Measurements from ENCODE around the gene SFMBT2.
A peak's percentile ranks its signal among the peaks of the same experiment; 100 is the strongest.

The SFMBT2 gene

DNA sequence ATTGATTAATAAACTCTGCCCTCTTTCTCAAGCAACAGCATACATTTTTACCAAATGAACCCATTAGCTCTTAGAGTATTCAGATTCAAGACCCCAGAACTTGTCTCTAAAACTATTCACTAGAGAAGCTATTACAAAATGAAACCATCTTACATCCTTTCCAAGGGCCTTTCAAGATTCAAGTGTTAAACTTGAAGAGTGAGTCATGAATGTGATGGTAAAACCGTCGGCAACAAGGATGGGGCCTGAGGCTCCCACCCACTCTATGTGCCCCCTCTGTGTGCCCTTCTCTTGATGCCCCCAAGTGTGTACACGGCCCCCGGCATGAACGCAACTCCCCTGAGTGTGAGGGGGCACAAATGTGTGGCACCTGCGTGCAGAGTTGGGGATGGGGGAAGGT, 46.4 kb downstream of the SFMBT2 start:
- no peak for DNase-seq (ENCODE audit: low read depth)

DNA sequence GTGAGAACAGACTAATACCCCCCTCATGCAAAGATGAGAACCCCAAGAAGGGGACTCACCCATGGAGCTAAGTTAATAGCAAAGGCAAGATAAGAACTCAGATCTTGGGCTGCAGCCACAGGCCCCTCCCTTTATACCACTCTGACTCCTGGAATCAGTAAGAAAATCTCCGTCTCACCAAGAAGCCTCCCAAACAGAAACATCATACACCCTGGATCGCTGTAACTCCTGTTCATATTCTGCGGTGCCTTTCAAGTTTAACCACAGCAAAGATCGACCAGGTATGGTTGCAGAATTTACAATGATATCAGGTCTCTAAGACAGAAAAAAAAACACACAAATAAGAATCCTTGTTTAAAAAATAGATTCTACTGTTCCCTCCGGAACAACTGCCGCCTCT, 47.1 kb downstream of the SFMBT2 start:
- no peak for DNase-seq (ENCODE audit: low read depth)

DNA sequence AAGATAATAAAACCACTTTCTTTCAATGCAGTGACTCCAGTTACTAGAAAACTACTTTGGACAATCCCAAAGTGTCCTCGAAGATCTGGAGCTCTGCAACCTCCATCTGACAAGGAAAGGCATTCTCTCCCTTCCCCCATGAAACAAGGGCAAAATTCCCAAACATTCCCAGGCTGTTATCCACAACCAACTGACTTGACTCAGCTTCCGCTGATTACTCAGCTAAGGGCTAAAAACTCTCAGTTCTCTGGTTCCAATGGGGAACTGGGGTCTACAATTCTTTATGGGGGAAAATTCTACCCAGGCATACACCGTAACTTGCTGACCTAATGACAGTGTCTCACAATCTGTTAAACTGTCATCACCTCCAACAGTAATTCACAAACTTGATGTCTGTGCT, 48.4 kb downstream of the SFMBT2 start:
- no peak for DNase-seq (ENCODE audit: low read depth)

DNA sequence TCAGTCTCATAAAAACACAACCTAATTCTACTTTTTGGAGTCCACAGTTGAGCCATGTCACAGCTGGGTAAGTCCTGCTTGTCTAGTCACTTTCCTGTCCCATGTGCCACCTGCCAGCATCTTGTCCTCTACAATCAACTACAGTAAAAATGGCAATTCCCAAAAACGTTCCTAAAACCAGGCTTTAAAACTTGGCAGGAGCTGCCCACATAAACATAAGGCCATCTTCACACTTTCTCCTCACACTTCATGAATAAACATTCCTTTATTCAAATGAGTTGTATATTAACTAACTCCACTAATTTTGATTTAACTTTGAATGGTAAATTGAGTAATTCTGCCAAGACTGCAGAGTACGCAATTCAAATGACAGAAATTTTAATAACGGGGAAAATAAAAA, 49.5 kb downstream of the SFMBT2 start:
- DNase-seq (ENCODE audit: low read depth), result no peak

DNA sequence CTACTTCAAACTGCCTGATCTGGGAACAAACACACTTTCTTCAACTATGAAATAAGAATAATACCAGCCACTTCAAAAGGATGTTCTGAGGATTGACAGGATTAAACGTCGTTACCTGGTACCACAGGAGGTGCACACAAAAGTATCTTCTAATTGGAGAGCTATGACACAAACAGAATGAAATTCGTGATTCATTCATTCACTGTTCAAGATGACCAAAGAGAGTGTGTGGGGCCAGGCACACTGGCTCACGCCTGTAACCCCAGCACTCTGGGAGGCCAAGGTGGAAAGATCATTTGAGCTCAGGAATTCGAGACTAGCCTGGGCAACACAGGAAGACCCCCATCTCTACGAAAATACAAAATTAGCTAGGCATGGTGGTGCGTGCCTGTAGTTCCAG, 50.9 kb downstream of the SFMBT2 start:
- no peak for DNase-seq (ENCODE audit: low read depth)

DNA sequence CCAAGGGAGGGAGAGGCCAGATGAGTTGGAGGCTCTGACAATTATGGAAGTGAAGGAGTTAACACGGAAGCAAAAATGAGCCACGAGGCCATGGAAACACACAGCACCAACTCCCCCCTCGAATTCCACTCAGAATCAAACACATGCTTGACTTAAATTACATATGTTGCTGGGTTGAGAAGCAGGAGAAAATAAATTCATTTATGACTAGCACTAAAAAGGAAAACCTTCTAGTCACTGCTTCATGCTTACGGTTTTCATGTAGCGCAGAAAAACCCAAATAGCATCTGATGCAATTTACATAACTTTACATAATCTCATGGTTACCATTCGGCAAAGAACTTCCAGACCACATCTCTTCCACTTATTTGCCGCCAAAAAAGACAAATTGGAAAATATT, 51.5 kb downstream of the SFMBT2 start:
- no peak for DNase-seq (ENCODE audit: low read depth)

DNA sequence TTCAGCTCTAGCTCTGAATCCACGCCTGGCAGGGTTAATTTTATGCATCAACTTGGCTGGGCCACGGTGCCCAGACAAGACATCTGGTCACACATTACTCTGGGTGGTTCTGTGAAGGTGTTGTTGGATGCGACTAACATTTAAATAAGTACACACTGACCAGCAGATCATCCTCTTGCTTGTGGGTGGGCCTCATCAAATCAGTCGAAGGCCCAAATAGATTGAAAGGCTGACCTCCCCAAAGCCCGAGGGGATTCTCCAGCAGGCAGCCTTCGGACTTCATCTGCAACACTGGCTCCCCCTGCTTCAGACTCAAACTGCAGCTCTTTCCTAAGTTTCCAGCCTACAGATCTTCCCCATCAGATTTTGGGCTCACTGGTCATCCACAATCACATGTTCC, 53.6 kb downstream of the SFMBT2 start:
- no peak for DNase-seq (ENCODE audit: low read depth)

DNA sequence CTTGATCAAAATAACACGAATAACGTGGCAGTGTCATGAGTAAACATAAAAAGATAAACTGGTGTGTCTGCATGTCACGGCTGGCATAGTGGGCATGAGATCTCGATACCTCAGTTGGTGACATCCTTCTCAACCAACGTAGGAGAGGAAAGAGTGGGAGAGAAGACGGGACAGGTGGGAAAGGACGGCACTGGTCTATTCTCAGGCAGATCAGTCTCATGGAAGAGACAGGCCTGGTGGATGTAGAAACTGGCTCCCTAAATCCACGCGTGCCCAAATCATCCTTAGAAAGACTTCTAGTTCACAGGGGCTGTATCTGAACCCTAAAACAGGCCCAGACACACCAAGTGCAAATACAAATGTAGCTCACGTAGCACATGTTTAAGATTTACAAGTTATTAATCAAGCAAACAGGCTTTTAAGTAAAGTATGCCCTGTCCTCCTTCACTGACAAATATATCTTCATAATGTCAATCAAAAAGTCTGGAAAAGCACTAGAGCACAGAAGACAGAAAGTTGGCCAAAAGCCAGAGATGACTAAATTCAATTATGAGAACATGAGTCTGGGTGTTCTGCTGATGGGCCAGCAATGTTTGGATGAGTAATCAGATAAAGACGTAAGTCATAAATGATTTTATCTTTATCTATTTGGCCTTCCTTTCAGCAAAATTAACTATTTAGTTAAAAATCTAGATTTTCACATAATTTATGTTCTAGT, 56.3 kb downstream of the SFMBT2 start:
- peak; percentile 23 for DNase-seq (ENCODE audit: low read depth)

DNA sequence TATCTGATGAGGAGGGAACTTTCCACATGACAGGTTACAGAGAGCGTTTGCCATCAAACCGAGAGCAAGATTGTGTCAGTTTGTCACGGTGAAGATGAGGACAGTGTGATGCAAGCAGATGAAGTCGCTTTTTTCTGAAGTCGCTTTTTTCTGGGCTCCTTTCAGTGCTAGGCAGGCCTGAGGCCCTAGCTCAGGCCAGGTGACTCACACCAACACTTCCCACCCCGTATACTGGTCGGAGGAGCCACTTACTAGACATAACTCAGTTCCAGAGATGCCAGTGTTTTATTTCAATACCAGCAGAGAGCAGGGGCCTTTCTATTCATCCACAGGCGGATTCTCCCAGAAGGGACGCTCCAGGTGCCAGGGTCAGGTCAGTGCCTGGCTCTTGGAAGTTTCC, 58.9 kb downstream of the SFMBT2 start:
- DNase-seq (ENCODE audit: low read depth), result no peak

DNA sequence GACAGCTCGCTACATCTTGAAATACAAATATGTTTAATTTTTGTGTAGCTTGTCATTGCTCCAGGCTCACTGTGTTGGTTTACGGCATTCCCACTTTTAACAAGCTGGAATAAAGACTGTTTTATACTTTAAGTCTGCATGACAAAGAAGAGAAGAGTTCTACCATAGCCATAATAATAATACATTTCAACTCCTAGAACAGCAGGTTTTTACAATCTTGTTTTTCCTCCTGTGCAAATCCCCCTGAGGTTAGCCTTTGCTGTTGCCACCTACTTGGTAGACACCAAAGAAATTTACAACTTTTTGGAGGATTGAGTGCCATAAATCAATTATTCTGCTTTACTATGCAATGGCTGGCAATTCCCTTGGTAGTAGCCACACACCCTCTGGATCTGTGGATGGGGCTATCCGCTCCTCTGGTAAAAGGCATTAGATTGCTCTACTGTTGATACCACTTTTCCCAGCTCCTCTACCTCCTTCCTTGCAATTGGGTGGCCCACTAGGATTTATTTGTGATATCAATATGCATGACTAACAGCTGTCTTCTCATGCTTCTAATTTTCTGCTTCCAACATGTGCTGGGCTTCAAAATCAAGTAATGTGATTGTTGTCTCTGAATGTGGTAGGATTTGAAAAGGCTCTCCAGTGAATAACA, 60.2 kb downstream of the SFMBT2 start:
- no peak for DNase-seq (ENCODE audit: low read depth)

DNA sequence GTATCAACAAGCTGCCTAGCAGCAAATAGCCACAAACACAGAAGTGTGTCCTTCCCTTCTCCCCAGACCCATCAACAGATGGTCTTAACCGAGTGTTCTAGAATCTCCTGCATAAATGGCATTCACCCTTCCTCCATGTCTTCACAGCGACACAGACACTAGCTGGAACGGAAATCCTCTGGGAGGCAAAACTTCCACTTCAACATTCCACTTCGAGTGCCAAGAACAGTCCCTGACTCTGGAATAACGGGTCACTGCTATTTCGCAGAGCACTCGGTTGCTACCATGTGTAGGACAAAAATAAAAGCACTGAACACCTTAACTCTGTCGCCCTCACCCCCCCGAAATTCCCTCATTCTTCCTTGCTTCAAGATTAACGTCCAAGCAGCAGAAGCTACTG, 65.1 kb downstream of the SFMBT2 start:
- no peak for DNase-seq (ENCODE audit: low read depth)

DNA sequence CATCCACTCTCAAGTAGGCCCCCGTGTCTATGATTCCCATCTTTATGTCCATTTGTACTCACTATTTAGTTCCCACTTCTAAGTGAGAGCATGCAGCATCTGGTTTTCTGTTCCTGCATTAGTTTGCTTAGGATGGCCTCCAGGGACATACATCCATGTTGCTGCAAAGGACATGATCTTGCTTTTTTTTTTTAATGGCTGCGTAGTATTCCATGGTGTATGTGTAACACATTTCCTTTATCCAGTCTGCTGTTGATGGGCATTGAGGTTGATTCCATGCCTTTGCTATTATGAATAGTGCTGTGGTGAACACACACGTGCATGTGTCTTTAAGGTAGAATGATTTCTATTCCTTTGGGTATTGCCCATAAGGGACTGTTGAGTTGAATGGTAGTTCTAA, 67.8 kb downstream of the SFMBT2 start:
- no peak for DNase-seq (ENCODE audit: low read depth)

DNA sequence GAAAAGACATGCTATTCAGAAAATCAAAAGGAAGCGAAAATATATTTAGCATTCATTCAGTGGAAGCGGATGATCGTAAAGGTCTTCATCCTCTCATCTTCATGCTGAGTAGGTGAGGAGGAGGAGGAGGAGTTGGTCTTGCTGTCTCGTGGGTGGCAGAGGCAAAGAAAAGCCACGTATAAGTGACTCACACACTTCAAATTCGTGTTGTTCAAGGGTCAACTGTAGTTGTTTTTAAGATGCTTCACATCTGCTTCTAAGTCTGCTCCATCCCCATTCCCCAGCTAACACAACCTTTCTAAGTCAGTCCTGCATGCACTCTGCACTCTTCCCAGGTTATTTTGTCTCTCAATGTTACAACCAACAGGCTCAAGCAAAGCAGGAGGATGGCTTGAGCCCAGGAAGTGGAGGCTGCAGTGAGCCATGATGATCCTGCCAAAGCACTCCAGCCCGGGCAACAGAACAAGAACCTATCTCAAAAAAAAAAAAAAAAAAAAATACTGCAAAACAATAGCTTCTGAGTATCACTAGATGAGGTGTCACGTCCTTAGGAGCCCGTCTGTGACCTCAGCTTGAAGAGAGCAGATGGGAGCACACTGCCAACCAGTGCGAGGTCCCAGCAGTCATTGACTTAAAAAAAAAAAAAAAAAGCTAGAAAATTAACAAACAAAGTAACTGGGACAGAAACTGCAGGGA, 70.5 kb downstream of the SFMBT2 start:
- no peak for DNase-seq (ENCODE audit: low read depth)

DNA sequence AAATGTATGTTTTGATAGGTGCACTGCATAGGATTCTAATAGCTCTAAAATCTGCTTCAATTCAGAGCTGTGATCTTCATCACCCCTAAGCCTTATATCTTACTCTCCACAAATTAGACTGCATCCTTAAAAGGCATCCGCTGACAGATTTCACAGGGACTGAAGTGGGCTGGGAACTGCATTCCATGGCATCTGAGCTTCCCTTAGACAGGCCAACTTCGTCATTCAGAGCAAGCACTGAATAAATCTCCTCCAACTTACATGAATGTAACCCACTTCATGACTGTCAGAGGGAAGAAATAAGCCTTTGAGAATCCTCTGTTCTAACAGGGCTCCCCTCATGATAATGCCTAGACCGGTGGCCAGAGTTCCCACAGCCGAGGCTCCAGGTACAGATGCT, 71.3 kb downstream of the SFMBT2 start:
- no peak for DNase-seq (ENCODE audit: low read depth)

DNA sequence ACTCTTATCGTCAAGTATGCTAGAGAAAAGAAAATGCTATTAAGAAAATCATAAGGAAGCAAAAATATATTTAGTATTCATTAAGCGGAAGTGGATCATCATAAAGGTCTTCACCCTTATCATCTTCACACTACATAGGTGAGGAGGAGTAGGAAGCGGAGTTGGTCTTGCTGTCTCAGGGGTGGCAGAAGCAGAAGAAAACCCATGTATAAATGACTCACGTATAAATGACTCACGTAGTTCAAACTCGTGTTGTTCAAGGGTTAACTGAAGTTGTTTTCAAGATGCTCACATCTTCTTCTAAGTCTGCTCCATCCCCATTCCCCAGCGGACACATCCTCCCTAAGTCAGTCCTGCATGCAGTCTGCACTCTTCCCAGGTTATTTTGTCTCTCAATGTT, 72.4 kb downstream of the SFMBT2 start:
- DNase-seq (ENCODE audit: low read depth), result no peak

DNA sequence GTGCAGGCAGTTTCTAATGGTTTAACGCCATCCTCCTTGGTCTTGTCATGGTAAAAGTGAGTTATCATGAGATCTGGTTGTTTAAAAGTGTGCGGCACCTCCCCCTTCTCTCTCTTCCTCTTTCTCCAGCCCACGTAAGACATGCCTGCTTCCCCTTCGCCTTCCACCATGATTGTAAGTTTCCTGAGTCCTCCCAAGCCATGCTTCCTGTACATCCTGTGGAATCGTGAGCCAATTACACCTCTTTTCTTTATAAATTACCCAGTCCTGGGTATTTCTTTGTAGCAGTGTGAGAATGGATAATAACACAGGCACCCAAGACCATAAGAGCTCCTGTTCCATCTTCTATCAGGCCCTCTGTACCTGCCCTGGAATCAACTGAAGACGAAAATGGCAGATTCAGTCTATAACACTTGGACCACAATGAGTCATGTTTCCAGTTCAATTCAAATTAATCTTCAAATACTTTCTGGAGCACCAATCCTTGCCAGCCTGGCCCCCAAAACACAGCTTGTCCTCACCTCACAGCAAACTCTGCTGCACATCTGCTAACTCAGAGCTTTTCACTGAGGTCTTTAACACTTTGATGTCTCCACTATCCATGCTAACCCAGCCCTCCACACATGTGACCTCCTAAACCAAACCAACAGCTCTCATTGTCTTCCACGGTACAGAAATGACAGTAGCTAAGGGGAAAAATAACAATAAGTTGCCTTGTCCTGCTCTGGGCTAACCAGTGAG, 73.2 kb downstream of the SFMBT2 start:
- no peak for DNase-seq (ENCODE audit: low read depth)

DNA sequence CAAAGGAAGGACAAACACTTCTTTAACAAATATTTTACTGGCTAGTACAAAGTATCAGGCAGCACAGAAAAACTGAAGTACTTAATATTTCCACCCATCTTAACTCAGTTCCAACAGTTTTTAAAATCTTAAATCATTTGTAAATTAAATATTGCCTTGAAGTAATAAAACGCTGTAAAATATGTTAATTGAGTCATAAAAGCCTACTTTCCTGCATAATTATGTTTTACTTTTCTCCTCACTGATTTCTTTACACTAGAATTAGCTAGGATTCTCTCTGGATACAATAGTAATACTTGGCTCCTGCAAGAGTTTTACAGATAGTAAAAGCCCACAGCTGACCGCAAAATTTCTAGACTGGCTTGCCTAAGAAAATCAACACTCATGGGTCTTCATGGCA, 74.9 kb downstream of the SFMBT2 start:
- DNase-seq (ENCODE audit: low read depth), result no peak

DNA sequence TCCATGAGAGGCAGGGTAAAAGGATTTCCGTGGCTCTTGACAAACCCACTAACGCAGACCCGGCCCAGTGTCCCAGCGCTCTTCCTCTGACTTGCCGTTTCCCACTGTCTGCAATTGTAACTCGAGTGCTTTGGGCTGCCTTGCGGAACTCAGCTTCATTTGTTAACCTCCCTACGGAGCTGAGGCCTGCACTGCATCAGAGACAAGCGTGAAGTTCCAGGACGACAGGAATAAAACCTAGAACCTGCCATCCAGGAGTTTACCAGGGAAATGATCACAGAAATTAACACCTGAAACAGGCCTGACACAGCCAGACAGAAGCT, 76.2 kb downstream of the SFMBT2 start:
- DNase-seq (ENCODE audit: low read depth), result no peak

DNA sequence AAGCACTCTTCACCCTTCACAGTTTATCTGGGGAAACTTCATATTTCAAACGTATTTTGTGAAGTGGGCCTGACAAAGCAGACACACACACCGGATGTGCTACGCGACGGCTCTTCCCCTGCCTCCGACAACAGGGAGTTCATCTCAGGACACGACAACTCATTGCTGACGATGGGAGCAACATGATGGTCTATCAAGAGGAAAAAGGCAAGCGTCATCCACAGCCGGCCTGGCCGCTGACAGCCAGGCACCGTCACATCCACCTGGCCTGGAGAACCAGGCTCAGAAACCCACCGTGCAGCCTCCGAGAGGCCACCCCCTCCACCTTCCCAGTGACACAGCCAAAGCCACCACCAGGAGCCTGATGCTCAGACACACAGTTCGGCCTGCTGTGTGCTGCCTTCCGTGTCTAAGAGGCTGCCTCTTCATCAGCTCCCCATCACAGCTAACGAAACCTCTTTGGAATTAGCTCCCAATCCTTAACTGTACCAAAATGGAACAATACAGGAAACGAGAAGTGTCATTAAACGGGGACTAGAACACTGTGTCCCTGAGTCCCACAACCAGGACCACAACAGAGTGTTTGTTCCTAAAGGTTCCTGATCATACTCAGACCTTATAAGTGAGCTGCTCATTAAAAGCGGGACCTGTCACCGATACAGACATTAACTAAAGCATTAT, 76.7 kb downstream of the SFMBT2 start:
- no peak for DNase-seq (ENCODE audit: low read depth)

DNA sequence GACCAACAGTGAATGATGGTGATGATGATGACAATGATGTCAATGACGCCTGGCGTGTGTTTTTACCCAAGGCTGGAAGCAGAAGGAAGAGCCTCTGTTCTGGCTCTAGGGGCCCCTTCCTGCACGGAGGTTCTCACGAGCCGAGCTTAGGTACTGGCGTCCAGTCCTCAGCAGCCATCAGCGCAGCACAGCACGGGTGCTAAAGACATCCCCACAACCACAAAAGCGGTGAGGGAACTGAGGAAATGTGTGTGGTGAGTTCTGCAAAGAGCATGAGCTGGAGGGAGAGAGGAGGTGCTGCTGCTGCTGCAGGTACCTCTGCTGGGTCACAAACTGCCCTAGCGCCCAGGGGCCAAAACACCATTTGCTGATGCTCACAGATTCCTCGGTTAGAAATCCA, 81.6 kb downstream of the SFMBT2 start:
- no peak for DNase-seq (ENCODE audit: low read depth)

DNA sequence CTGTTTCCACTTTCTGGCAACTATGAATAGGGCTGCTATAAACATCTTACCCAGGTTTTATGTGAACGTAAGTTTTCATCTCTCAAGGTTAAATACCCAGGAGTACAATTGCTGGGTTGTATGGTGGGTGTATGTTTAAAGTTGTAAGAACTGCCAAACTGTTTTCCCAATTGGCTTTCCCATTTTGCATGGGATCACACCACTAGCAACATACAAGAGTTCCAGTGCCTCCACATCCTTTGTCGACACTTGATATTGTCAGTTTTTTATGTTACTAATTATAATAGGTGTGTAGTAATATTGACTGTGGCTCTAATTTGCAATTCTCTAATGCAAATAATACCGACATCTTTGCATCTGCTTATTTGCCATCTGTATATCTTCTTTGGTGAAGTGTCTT, 82.9 kb downstream of the SFMBT2 start:
- DNase-seq (ENCODE audit: low read depth), result no peak

DNA sequence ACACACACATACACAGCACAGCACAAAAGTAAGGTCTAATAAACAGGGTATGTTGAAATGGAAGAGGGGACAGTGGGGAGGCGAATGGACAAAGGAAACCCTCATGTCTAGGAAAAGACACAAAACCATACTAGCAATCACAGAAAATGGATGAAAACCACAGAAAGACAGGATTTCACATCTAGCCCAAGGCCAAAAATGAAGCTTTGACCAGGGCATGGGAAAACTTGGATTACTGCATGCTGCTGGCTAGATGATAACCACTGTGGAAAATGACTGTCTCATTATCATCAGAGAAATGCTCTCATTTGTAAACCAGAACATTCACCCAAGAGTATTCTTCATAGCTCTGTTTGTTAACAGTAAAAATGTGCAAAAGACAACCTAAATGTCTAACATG, 88.2 kb downstream of the SFMBT2 start:
- no peak for DNase-seq (ENCODE audit: low read depth)
